B cell (primary cell): ENCODE results near the gene VPS51. TPM values are rescaled to one million over a fixed set of nuclear protein-coding genes. Genes with fewer than 3 reads are reported as not detected.

Source experiments
- ATAC-seq: fragments of 200-7000 bp; cut with Tn5 transposase; one replicate; pipeline ENCODE4 v1.10.0; 2021; ENCODE audit warnings: low read depth, mild to moderate bottlenecking, moderate number of reproducible peaks, moderate library complexity
- CTCF ChIA-PET: fragments of 350-600 bp; sonication (Branson Sonifier 250); formaldehyde crosslinking; loops from one replicate; lab custom pipeline; 2021; ENCODE audit warnings: antibody characterized with exemption, inconsistent platforms; lab: Charles Lee
- POLR2A ChIA-PET: fragments of 350-600 bp; sonication (Branson Sonifier 250); formaldehyde crosslinking; loops from one replicate; lab custom pipeline; 2021; ENCODE audit warnings: antibody characterized with exemption; lab: Charles Lee
- DNase-seq: peaks from one replicate; pipeline ENCODE4 v3.0.0; 2013
- H2AFZ ChIP-seq: 2 replicates; pipeline ENCODE4 v1.6.1; 2012; ENCODE audit warnings: mild to moderate bottlenecking, low read depth, low read length; ENCODE audit not compliant: insufficient read depth, poor library complexity, severe bottlenecking
- H3K27ac ChIP-seq, 2 donors: 1 replicate in 1 of 2; 2 replicates in 1 of 2; pipeline ENCODE4 v1.5.1; 2012 to 2013; ENCODE audit warnings: low read length in 2 of 2, mild to moderate bottlenecking in 2 of 2, moderate library complexity in 1 of 2
- H3K27me3 ChIP-seq, 4 experiments: fragments of 200-600 bp in 1 of 4; sonication (generic) in 1 of 4; replicated peaks in 1 of 4; 1 replicate in 2 of 4; 2 replicates in 2 of 4; pipeline versions ENCODE4 v1.6.1 to v1.7.0; 2013 to 2016; ENCODE audit warnings: low read length in 3 of 4, mild to moderate bottlenecking in 2 of 4, mixed read lengths in 1 of 4, moderate library complexity in 1 of 4; ENCODE audit not compliant: insufficient read depth in 4 of 4, control insufficient read depth in 3 of 4; ENCODE audit errors: control extremely low read depth in 1 of 4
- H3K36me3 ChIP-seq, 2 experiments: replicated peaks in 1 of 2; 1 replicate in 1 of 2; 2 replicates in 1 of 2; pipeline versions ENCODE4 v1.6.1 to v1.7.1; 2013; ENCODE audit warnings: low read length in 1 of 2; ENCODE audit not compliant: insufficient read depth in 2 of 2, control insufficient read depth in 1 of 2; ENCODE audit errors: control extremely low read depth in 1 of 2, extremely low read depth in 1 of 2
- H3K4me1 ChIP-seq, 2 donors: fragments of 200-600 bp in 1 of 2; sonication (generic) in 1 of 2; 1 replicate in 1 of 2; 2 replicates in 1 of 2; pipeline versions ENCODE4 v1.5.1 to v1.6.1; 2013 to 2017; ENCODE audit warnings: low read length in 2 of 2; ENCODE audit not compliant: control insufficient read depth in 2 of 2, insufficient read depth in 2 of 2
- H3K4me2 ChIP-seq: replicated peaks from 2 replicates; pipeline ENCODE3; 2012; ENCODE audit warnings: mild to moderate bottlenecking, low read depth, low read length; ENCODE audit not compliant: poor library complexity, severe bottlenecking
- H3K4me3 ChIP-seq, 5 experiments: fragments of 200-600 bp in 1 of 5; sonication (generic) in 1 of 5; 1 replicate in 3 of 5; 2 replicates in 2 of 5; pipeline versions ENCODE4 v1.5.1 to v1.7.0; 2011 to 2016; ENCODE audit warnings: low read length in 4 of 5, mild to moderate bottlenecking in 4 of 5, low read depth in 2 of 5, control low read depth in 1 of 5, moderate library complexity in 1 of 5; ENCODE audit not compliant: insufficient read depth in 1 of 5; ENCODE audit errors: control extremely low read depth in 1 of 5, extremely low read depth in 1 of 5
- H3K79me2 ChIP-seq: fragments of 200-600 bp; sonication (generic); one replicate; pipeline ENCODE4 v1.6.0; 2016; ENCODE audit warnings: low read length; ENCODE audit not compliant: control insufficient read depth, insufficient read depth
- H3K9ac ChIP-seq: fragments of 200-600 bp; sonication (generic); 2 replicates; pipeline ENCODE4 v1.6.1; 2017; ENCODE audit warnings: mild to moderate bottlenecking, low read length, moderate library complexity
- H3K9me3 ChIP-seq, 3 donors: one replicate each; pipeline versions ENCODE4 v1.6.1 to v1.7.1; 2013; ENCODE audit warnings: low read length in 2 of 3; ENCODE audit not compliant: control insufficient read depth in 2 of 3, insufficient read depth in 1 of 3; ENCODE audit errors: control extremely low read depth in 1 of 3
- H4K20me1 ChIP-seq: 2 replicates; pipeline ENCODE4 v1.6.0; 2012; ENCODE audit warnings: mild to moderate bottlenecking, low read length; ENCODE audit not compliant: insufficient read depth, control insufficient read depth, poor library complexity, severe bottlenecking
- H3K27ac Mint-ChIP-seq: one replicate; pipeline ENCODE4 v1.8.0; 2021; ENCODE audit warnings: mixed read lengths
- H3K27me3 Mint-ChIP-seq: one replicate; pipeline ENCODE4 v1.8.0; 2021; ENCODE audit warnings: mixed read lengths
- H3K4me1 Mint-ChIP-seq: one replicate; pipeline ENCODE4 v1.8.0; 2021; ENCODE audit warnings: mixed read lengths
- H3K4me3 Mint-ChIP-seq: one replicate; pipeline ENCODE4 v1.8.0; 2021; ENCODE audit warnings: mixed read lengths
- H3K9me3 Mint-ChIP-seq: one replicate; pipeline ENCODE4 v1.8.0; 2022; ENCODE audit warnings: mixed read lengths; ENCODE audit not compliant: insufficient read depth
- CTCF ChIP-seq: fragments of 200-600 bp; IDR thresholded peaks from one replicate; pipeline ENCODE4 v1.8.0; 2022; ENCODE audit warnings: antibody characterized with exemption, mild to moderate bottlenecking
- EZH2 ChIP-seq: IDR thresholded peaks from 2 replicates; pipeline ENCODE4 v1.6.1; 2012; ENCODE audit warnings: borderline replicate concordance, low read depth, mild to moderate bottlenecking, moderate library complexity, low read length; ENCODE audit not compliant: insufficient read depth, poor library complexity, severe bottlenecking
- WGBS: methylation state at CpG from one replicate; pipeline ENCODE4 v1.1.5; 2013; ENCODE audit warnings: missing lambda C conversion rate; ENCODE audit not compliant: insufficient coverage; 5-methylcytosine and 5-hydroxymethylcytosine counted together
- intact Hi-C: fragments of 100-400 bp; cut with micrococcal nuclease; formaldehyde crosslinking; loops from one replicate; pipeline ENCODE4 v1.10.0; 2022
- polyA plus RNA-seq: library from polyadenylated mRNA; depleted of rRNA; stranded (reverse); fragments of >200 nt; gene quantifications from 2 replicates; pipeline ENCODE4 v1.2.3, GENCODE V29; 2012
- small RNA-seq: library from RNA; depleted of rRNA; stranded (forward); fragments of <200 nt; gene quantifications from one replicate; pipeline ENCODE3, GENCODE V24; 2012; ENCODE audit warnings: low replicate concordance, low read depth; ENCODE audit not compliant: insufficient read length
- total RNA-seq, 2 donors: library from RNA; stranded (reverse); fragments of 120-200 nt in 1 of 2; gene quantifications; 1 replicate in 1 of 2; 2 replicates in 1 of 2; pipeline versions ENCODE4 v1.2.3 to v1.2.4, GENCODE V29; 2013 to 2022

The VPS51 gene
- total and polyA plus RNA-seq, 2 donors (not counting 1 experiment from before 2014, with no cell fraction given): 206 to 223 TPM

- H3K27me3 ChIP-seq: no peaks in the 10 kb centered on the region
- Mint-ChIP-seq H3K27ac (no peak overlapping the region), H3K4me3 (no peak overlapping the region), H3K27me3 (no peaks in the 10 kb centered on the region), H3K4me1 (peaks cover 13% of the 10 kb centered on the region), H3K9me3 (no peaks in the 10 kb centered on the region)
- no peaks in the 10 kb centered on the region for H3K79me2 ChIP-seq
- H3K4me1 ChIP-seq: peaks cover 0 to 8% of the 10 kb centered on the region in 2 donors
- no peak for TF ChIP-seq EZH2
- no peak for TF ChIP-seq CTCF
- H3K4me2 ChIP-seq: no peak overlapping the region
- H3K4me3 ChIP-seq: no peak overlapping the region
- H4K20me1 ChIP-seq: no peaks in the 10 kb centered on the region
- no peaks in the 10 kb centered on the region for H3K36me3 ChIP-seq
- DNase-seq (no peak), ATAC-seq (no peak)
- POLR2A ChIA-PET: interaction anchor here (0.7 kb wide), 1 partner anchor 9 kb away, joined by 3 read pairs; no protein-coding TSS in a partner anchor
- no peak overlapping the region for H3K9ac ChIP-seq
- H3K9me3 ChIP-seq: no peaks in the 10 kb centered on the region
- WGBS: no CpG with 5 or more reads among the region's 5 CpGs
- no peak overlapping the region for H3K27ac ChIP-seq
- intact Hi-C loops: no loop called here
- CTCF ChIA-PET: no interaction called here
- no peak overlapping the region for H2AFZ ChIP-seq
Measured at GRCh38 chr11:65159012-65159411, 63.0 kb downstream of the VPS51 start.

GRCh38 chr11:65160643-65161042 lies 64.6 kb downstream of the VPS51 start:
- ATAC-seq (no peak), DNase-seq (no peak)
- POLR2A ChIA-PET: no interaction called here
- WGBS: no CpG with 5 or more reads among the region's 3 CpGs
- CTCF ChIA-PET: no interaction called here
- TF ChIP-seq EZH2 (no peak), CTCF (no peak)
- no peak overlapping the region for H3K27ac Mint-ChIP-seq
- H3K9ac ChIP-seq: no peak overlapping the region
- peaks cover 0 to 8% of the 10 kb centered on the region in 2 donors for H3K4me1 ChIP-seq
- no peaks in the 10 kb centered on the region for H3K27me3 ChIP-seq
- intact Hi-C loops: no loop called here
- H3K36me3 ChIP-seq: no peaks in the 10 kb centered on the region
- no peaks in the 10 kb centered on the region for H3K27me3 Mint-ChIP-seq
- no peak overlapping the region for H2AFZ ChIP-seq
- H3K4me3 Mint-ChIP-seq: no peak overlapping the region
- no peaks in the 10 kb centered on the region for H3K9me3 ChIP-seq
- H3K4me1 Mint-ChIP-seq: peaks cover 13% of the 10 kb centered on the region
- no peak overlapping the region for H3K27ac ChIP-seq
- no peaks in the 10 kb centered on the region for H3K9me3 Mint-ChIP-seq
- no peaks in the 10 kb centered on the region for H3K79me2 ChIP-seq
- H4K20me1 ChIP-seq: no peaks in the 10 kb centered on the region
- no peak overlapping the region for H3K4me3 ChIP-seq
- no peak overlapping the region for H3K4me2 ChIP-seq

Small RNA genes within 50 kb of the gene (small RNA-seq; reads per million reads assigned to genes)
- gene HIGD1AP10 (not detected), gene PDCL2P2 (not detected), gene RNU2-23P (0.57 reads per million)

Other genes starting within 250 kb of the VPS51 start
- gene EHD1, start 217.6 kb upstream of the VPS51 start, total RNA-seq: 249 and 280 TPM in 2 replicates
- 208 and 223 TPM in 2 replicates for gene EHD1, start 217.6 kb upstream of the VPS51 start, polyA plus RNA-seq
- 38.6 and 43.4 TPM in 2 replicates for gene ATG2A, start 179.0 kb upstream of the VPS51 start, total RNA-seq
- 24.3 and 32.8 TPM in 2 replicates for gene ATG2A, start 179.0 kb upstream of the VPS51 start, polyA plus RNA-seq
- 22.6 and 24.2 TPM in 2 replicates for gene PPP2R5B, start 171.5 kb upstream of the VPS51 start, total RNA-seq
- gene PPP2R5B, start 171.5 kb upstream of the VPS51 start, polyA plus RNA-seq: 24.3 and 30.5 TPM in 2 replicates
- gene GPHA2, start 160.3 kb upstream of the VPS51 start, total RNA-seq: 0.39 TPM in 1 of 2 replicates, not detected in the other
- gene GPHA2, start 160.3 kb upstream of the VPS51 start, polyA plus RNA-seq: 1.2 and 2.8 TPM in 2 replicates
- gene MAJIN, start 124.1 kb upstream of the VPS51 start, total RNA-seq: 0.71 and 0.95 TPM in 2 replicates
- gene MAJIN, start 124.1 kb upstream of the VPS51 start, polyA plus RNA-seq: 1.2 and 2.4 TPM in 2 replicates
- 0.51 and 0.62 TPM in 2 replicates for gene BATF2, start 99.2 kb upstream of the VPS51 start, total RNA-seq
- 0.39 and 1.7 TPM in 2 replicates for gene BATF2, start 99.2 kb upstream of the VPS51 start, polyA plus RNA-seq
- 43.4 and 44.4 TPM in 2 replicates for gene ARL2, start 82.1 kb upstream of the VPS51 start, total RNA-seq
- 25.9 and 53.6 TPM in 2 replicates for gene ARL2, start 82.1 kb upstream of the VPS51 start, polyA plus RNA-seq
- gene SNX15, start 68.8 kb upstream of the VPS51 start, total RNA-seq: 28.5 and 30.4 TPM in 2 replicates
- 20.0 and 26.0 TPM in 2 replicates for gene SNX15, start 68.8 kb upstream of the VPS51 start, polyA plus RNA-seq
- 5.9 and 7.5 TPM in 2 replicates for gene SAC3D1, start 55.0 kb upstream of the VPS51 start, total RNA-seq
- gene SAC3D1, start 55.0 kb upstream of the VPS51 start, polyA plus RNA-seq: 2.4 and 6.0 TPM in 2 replicates
- gene NAALADL1, start 37.7 kb upstream of the VPS51 start, total RNA-seq: 23.0 and 24.3 TPM in 2 replicates
- 30.8 and 40.2 TPM in 2 replicates for gene NAALADL1, start 37.7 kb upstream of the VPS51 start, polyA plus RNA-seq
- gene CDCA5, start 12.2 kb upstream of the VPS51 start, total RNA-seq: 0.78 and 1.4 TPM in 2 replicates
- 1.1 and 1.3 TPM in 2 replicates for gene CDCA5, start 12.2 kb upstream of the VPS51 start, polyA plus RNA-seq
- gene ZFPL1, start 12.0 kb upstream of the VPS51 start, total RNA-seq: 47.9 and 57.3 TPM in 2 replicates
- gene ZFPL1, start 12.0 kb upstream of the VPS51 start, polyA plus RNA-seq: 66.7 and 79.2 TPM in 2 replicates
- gene TM7SF2, start 15.7 kb downstream of the VPS51 start, total RNA-seq: 28.5 and 35.3 TPM in 2 replicates
- 22.8 and 23.9 TPM in 2 replicates for gene TM7SF2, start 15.7 kb downstream of the VPS51 start, polyA plus RNA-seq
- 14.1 and 14.5 TPM in 2 replicates for gene ZNHIT2, start 21.5 kb downstream of the VPS51 start, total RNA-seq
- gene ZNHIT2, start 21.5 kb downstream of the VPS51 start, polyA plus RNA-seq: 2.0 and 6.2 TPM in 2 replicates
- 1,288 and 1,318 TPM in 2 replicates for gene FAU, start 25.9 kb downstream of the VPS51 start, total RNA-seq
- gene FAU, start 25.9 kb downstream of the VPS51 start, polyA plus RNA-seq: 1,483 and 1,559 TPM in 2 replicates
- gene MRPL49, start 26.1 kb downstream of the VPS51 start, total RNA-seq: 48.5 and 58.5 TPM in 2 replicates
- gene MRPL49, start 26.1 kb downstream of the VPS51 start, polyA plus RNA-seq: 39.6 and 46.8 TPM in 2 replicates
- gene SYVN1, start 38.3 kb downstream of the VPS51 start, total RNA-seq: 187 and 188 TPM in 2 replicates
- 250 and 282 TPM in 2 replicates for gene SYVN1, start 38.3 kb downstream of the VPS51 start, polyA plus RNA-seq
- gene SPDYC, start 74.0 kb downstream of the VPS51 start, total RNA-seq: not detected in 2 replicates
- not detected in 2 replicates for gene SPDYC, start 74.0 kb downstream of the VPS51 start, polyA plus RNA-seq
- gene CAPN1, start 85.7 kb downstream of the VPS51 start, total RNA-seq: 192 and 202 TPM in 2 replicates
- gene CAPN1, start 85.7 kb downstream of the VPS51 start, polyA plus RNA-seq: 175 and 192 TPM in 2 replicates
- 28.7 and 33.2 TPM in 2 replicates for gene POLA2, start 165.7 kb downstream of the VPS51 start, total RNA-seq
- 11.0 and 13.0 TPM in 2 replicates for gene POLA2, start 165.7 kb downstream of the VPS51 start, polyA plus RNA-seq
- gene CDC42EP2, start 218.7 kb downstream of the VPS51 start, total RNA-seq: 1.1 and 1.5 TPM in 2 replicates
- gene CDC42EP2, start 218.7 kb downstream of the VPS51 start, polyA plus RNA-seq: 0.69 TPM in 1 of 2 replicates, not detected in the other
- gene DPF2, start 237.6 kb downstream of the VPS51 start, total RNA-seq: 122 and 124 TPM in 2 replicates
- gene DPF2, start 237.6 kb downstream of the VPS51 start, polyA plus RNA-seq: 40.9 and 66.8 TPM in 2 replicates